ENCODE results near the gene PFKP. TPM values are rescaled to one million over a fixed set of nuclear protein-coding genes. Genes with fewer than 3 reads are reported as not detected.

The PFKP gene
- total RNA-seq, 2 experiments from 2014 or later: 32.2 to 38.9 TPM

- intact Hi-C loops (cut with DNase I, micrococcal nuclease): no loop called here
- no peaks in the 10 kb centered on the region for H3K36me3 Mint-ChIP-seq (ENCODE audit: low read depth)
Measured at GRCh38 chr10:3025026-3025683, 42.2 kb upstream of the PFKP start.

GRCh38 chr10:3027866-3028265, 39.5 kb upstream of the PFKP start:
- H3K36me3 ChIP-seq (ENCODE audit: insufficient read depth, low read length): no peaks in the 10 kb centered on the region
- Mint-ChIP-seq H3K27me3 (peaks cover 52% of the 10 kb centered on the region), H3K36me3 (ENCODE audit: low read depth) (no peaks in the 10 kb centered on the region), H3K4me3 (no peak overlapping the region), H3K9me3 (no peaks in the 10 kb centered on the region), H3K4me1 (ENCODE audit: low read depth) (no peaks in the 10 kb centered on the region), H3K27ac (no peak overlapping the region)
- no peaks in the 10 kb centered on the region for H3K9me3 ChIP-seq (ENCODE audit: control insufficient read depth in 1 of 2, insufficient read depth in 1 of 2, low read length in 2 of 2)
- CTCF ChIA-PET: no interaction called here
- POLR2A ChIA-PET: no interaction called here
- intact Hi-C loops (cut with DNase I, micrococcal nuclease): no loop called here
- peaks cover 4 to 5% of the 10 kb centered on the region in 2 experiments for H3K27me3 ChIP-seq (ENCODE audit: control insufficient read depth in 1 of 2, insufficient read depth in 2 of 2, low read length in 2 of 2)
- ATAC-seq (ENCODE audit: poor library complexity) (no peak), DNase-seq (no peak)
- H3K4me1 ChIP-seq (ENCODE audit: insufficient read depth, low read length): no peaks in the 10 kb centered on the region
- H3K4me3 ChIP-seq (ENCODE audit: low read length): no peak overlapping the region
- H3K27ac ChIP-seq (ENCODE audit: low read depth in 1 of 2, low read length in 2 of 2): no peak overlapping the region
- no peak for TF ChIP-seq CTCF (IDR thresholded peaks at IDR 0.05)

More at GRCh38 chr10:3025026-3025683, 42.2 kb upstream of the PFKP start:
- Mint-ChIP-seq H3K27me3 (peaks cover 55% of the 10 kb centered on the region), H3K9me3 (no peaks in the 10 kb centered on the region), H3K27ac (no peak overlapping the region), H3K4me1 (ENCODE audit: low read depth) (no peaks in the 10 kb centered on the region), H3K4me3 (no peak overlapping the region)
- H3K27ac ChIP-seq (ENCODE audit: low read depth in 1 of 2, low read length in 2 of 2): no peak overlapping the region
- no peak overlapping the region for H3K4me3 ChIP-seq (ENCODE audit: low read length)
- peaks cover 0 to 5% of the 10 kb centered on the region in 2 experiments for H3K27me3 ChIP-seq (ENCODE audit: control insufficient read depth in 1 of 2, insufficient read depth in 2 of 2, low read length in 2 of 2)
- peaks cover 0 to 5% of the 10 kb centered on the region in 2 experiments for H3K9me3 ChIP-seq (ENCODE audit: control insufficient read depth in 1 of 2, insufficient read depth in 1 of 2, low read length in 2 of 2)
- CTCF ChIA-PET: no interaction called here
- DNase-seq: no peak
- H3K4me1 ChIP-seq (ENCODE audit: insufficient read depth, low read length): no peaks in the 10 kb centered on the region
- POLR2A ChIA-PET: no interaction called here
- H3K36me3 ChIP-seq (ENCODE audit: insufficient read depth, low read length): no peaks in the 10 kb centered on the region
- ATAC-seq (ENCODE audit: poor library complexity): no peak
- TF ChIP-seq CTCF (IDR thresholded peaks at IDR 0.05): no peak

GRCh38 chr10:3028441-3028840, 38.9 kb upstream of the PFKP start:
- Mint-ChIP-seq H3K27ac (no peak overlapping the region), H3K27me3 (peaks cover 55% of the 10 kb centered on the region), H3K4me3 (no peak overlapping the region), H3K4me1 (ENCODE audit: low read depth) (no peaks in the 10 kb centered on the region), H3K9me3 (no peaks in the 10 kb centered on the region), H3K36me3 (ENCODE audit: low read depth) (no peaks in the 10 kb centered on the region)
- Histone ChIP-seq H3K27ac (ENCODE audit: low read depth in 1 of 2, low read length in 2 of 2) (no peak overlapping the region), H3K4me1 (ENCODE audit: insufficient read depth, low read length) (no peaks in the 10 kb centered on the region), H3K4me3 (ENCODE audit: low read length) (no peak overlapping the region), H3K36me3 (ENCODE audit: insufficient read depth, low read length) (no peaks in the 10 kb centered on the region), H3K27me3 (ENCODE audit: control insufficient read depth in 1 of 2, insufficient read depth in 2 of 2, low read length in 2 of 2) (peaks cover 4 to 5% of the 10 kb centered on the region in 2 experiments), H3K9me3 (ENCODE audit: control insufficient read depth in 1 of 2, insufficient read depth in 1 of 2, low read length in 2 of 2) (no peaks in the 10 kb centered on the region)
- POLR2A ChIA-PET: no interaction called here
- DNase-seq (no peak), ATAC-seq (ENCODE audit: poor library complexity) (no peak)
- no peak for TF ChIP-seq CTCF (IDR thresholded peaks at IDR 0.05)
- intact Hi-C loops (cut with DNase I, micrococcal nuclease): no loop called here
- CTCF ChIA-PET: no interaction called here

Data from CD4-positive, alpha-beta T cell (primary cell).